ENCODE data around the gene HDAC10. TPM values are rescaled to one million over a fixed set of nuclear protein-coding genes. Genes with fewer than 3 reads are reported as not detected.

The HDAC10 gene
- polyA plus RNA-seq, 1 experiment: 18.2 TPM

- POLR2A ChIA-PET: no interaction called here
- peaks cover 6% of the 10 kb centered on the region for H3K36me3 ChIP-seq (ENCODE audit: control insufficient read depth, insufficient read depth, low read length)
- peak overlapping the region; percentile 51 for H3K4me3 ChIP-seq (ENCODE audit: low read depth, low read length)
- no peaks in the 10 kb centered on the region for H3K27me3 ChIP-seq (ENCODE audit: control insufficient read depth, insufficient read depth, low read length)
- no peak for DNase-seq (ENCODE audit: low read depth)
- CTCF ChIA-PET: interaction anchor here (1.4 to 3.4 kb wide), 3 partner anchors 29 to 72 kb away, joined by 4 to 13 read pairs (median 6); partner anchors contain the start of gene DENND6B
- TF ChIP-seq CTCF (IDR thresholded peaks at IDR 0.05; ENCODE audit: insufficient read depth, low read depth, low read length): no peak
These were observed 18.5 kb upstream of the HDAC10 start for GRCh38 chr22:50269573-50269969.

GRCh38 chr22:50268655-50269113 lies 17.6 kb upstream of the HDAC10 start:
- POLR2A ChIA-PET: no interaction called here
- H3K4me3 ChIP-seq (ENCODE audit: low read depth, low read length): no peak overlapping the region

GRCh38 chr22:50267591-50268390 lies 16.7 kb upstream of the HDAC10 start:
- 0 out of 2 replicates have a peak, but pooled peaks have one; percentile 24 for TF ChIP-seq CTCF (IDR thresholded peaks at IDR 0.05; ENCODE audit: insufficient read depth, low read depth, low read length)
- no peak for DNase-seq (ENCODE audit: low read depth)

More at GRCh38 chr22:50268655-50269113, 17.6 kb upstream of the HDAC10 start:
- Histone ChIP-seq H3K36me3 (ENCODE audit: control insufficient read depth, insufficient read depth, low read length) (peaks cover 3% of the 10 kb centered on the region; the same call in 1 of the 2 replicates), H3K27me3 (ENCODE audit: control insufficient read depth, insufficient read depth, low read length) (no peaks in the 10 kb centered on the region)
- TF ChIP-seq CTCF (IDR thresholded peaks at IDR 0.05; ENCODE audit: insufficient read depth, low read depth, low read length): no peak
- no peak for DNase-seq (ENCODE audit: low read depth)
- CTCF ChIA-PET: interaction anchor here (1.2 to 3.4 kb wide), 3 partner anchors 13 to 73 kb away, joined by 3 to 13 read pairs (median 6); partner anchors contain the start of gene DENND6B

GRCh38 chr22:50266994-50267393 lies 15.9 kb upstream of the HDAC10 start:
- CTCF ChIA-PET: interaction anchor here (0.6 to 3.4 kb wide), 8 partner anchors 9 to 261 kb away, joined by 3 to 13 read pairs (median 4); partner anchors contain the start of gene HDAC10

More at GRCh38 chr22:50267591-50268390, 16.7 kb upstream of the HDAC10 start:
- ChIA-PET POLR2A (no interaction called here), CTCF (interaction anchor here (0.6 to 3.4 kb wide), 10 partner anchors 8 to 261 kb away, joined by 3 to 13 read pairs (median 3); partner anchors contain the start of gene HDAC10)
- Histone ChIP-seq H3K4me3 (ENCODE audit: low read depth, low read length) (peak overlapping the region; percentile 39), H3K27me3 (ENCODE audit: control insufficient read depth, insufficient read depth, low read length) (no peaks in the 10 kb centered on the region), H3K36me3 (ENCODE audit: control insufficient read depth, insufficient read depth, low read length) (peaks cover 3% of the 10 kb centered on the region; the same call in 1 of the 2 replicates)

More at GRCh38 chr22:50266994-50267393, 15.9 kb upstream of the HDAC10 start:
- POLR2A ChIA-PET: no interaction called here
- Histone ChIP-seq H3K27me3 (ENCODE audit: control insufficient read depth, insufficient read depth, low read length) (no peaks in the 10 kb centered on the region), H3K4me3 (ENCODE audit: low read depth, low read length) (peak overlapping the region; percentile 39; the same call in 1 of the 2 replicates), H3K36me3 (ENCODE audit: control insufficient read depth, insufficient read depth, low read length) (peaks cover 1% of the 10 kb centered on the region; the same call in 1 of the 2 replicates)
- TF ChIP-seq CTCF (IDR thresholded peaks at IDR 0.05; ENCODE audit: insufficient read depth, low read depth, low read length): no peak
- DNase-seq (ENCODE audit: low read depth): no peak

Data from BJ (cell line).